ENCODE data around the gene GPR173. TPM values are rescaled to one million over a fixed set of nuclear protein-coding genes. Genes with fewer than 3 reads are reported as not detected.

Gene GPR173
- total and polyA plus RNA-seq, 9 of the 15 experiments (the other 6 are each of a cell fraction or from before 2014, with no cell fraction given), result 0.01 TPM; not detected in 8

DNA sequence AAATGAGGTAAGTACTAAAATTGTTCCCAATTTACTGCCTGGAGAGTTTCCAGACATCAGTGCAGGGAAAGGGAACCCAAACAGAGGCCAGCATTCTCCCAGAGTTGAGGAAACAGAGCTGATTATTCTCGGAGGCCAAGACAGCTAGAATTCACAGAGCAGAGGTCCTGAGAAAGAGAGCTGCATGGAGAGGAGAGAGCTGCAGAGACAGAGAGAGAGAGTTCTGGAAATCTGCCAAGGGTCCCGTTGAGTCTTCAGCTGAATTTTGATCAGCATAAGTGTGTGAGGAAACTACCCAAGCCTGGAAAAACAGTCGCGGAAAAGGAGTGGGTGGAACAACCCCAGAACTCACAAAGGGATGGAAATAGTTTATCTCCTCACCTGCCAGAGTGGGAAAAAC lies 43.8 kb upstream of the GPR173 start:
- H3K36me3 ChIP-seq (ENCODE audit: control insufficient read depth, insufficient read depth, low read length), result no peaks in the 10 kb centered on the region
- no peak overlapping the region for H2AFZ ChIP-seq (ENCODE audit: low read depth, low read length)
- DNase-seq (ENCODE audit: extremely low read depth in 1 of 4, low spot score in 3 of 4) (no peak), ATAC-seq (no peak), FAIRE-seq (no peak)
- no TSS peak for BruUV-seq (replicated peaks)
- no peaks in the 10 kb centered on the region for H3K79me2 ChIP-seq (ENCODE audit: control insufficient read depth, insufficient read depth, low read length)
- no peak overlapping the region for H3K27ac ChIP-seq (ENCODE audit: extremely low read depth, low read depth, low read length)
- no peak overlapping the region for H3K4me2 ChIP-seq (ENCODE audit: insufficient read depth, low read length)
- H3K9me1 ChIP-seq (ENCODE audit: control insufficient read depth, insufficient read depth, low read length), result no peaks in the 10 kb centered on the region
- intact Hi-C loops (cut with micrococcal nuclease) (no loop called here), in situ Hi-C loops (cut with MboI) (no loop called here)
- no peak overlapping the region for H3K9ac ChIP-seq (ENCODE audit: insufficient read depth in 1 of 2, low read depth in 2 of 2, low read length in 2 of 2)
- WGBS (ENCODE audit: insufficient coverage, low coverage, missing lambda C conversion rate), result 0% methylated on average over 4 of the region's 4 CpGs
- POLR2A ChIA-PET, result no interaction called here
- H3K4me1 ChIP-seq (replicated peaks in 1 of 2; ENCODE audit: control insufficient read depth in 2 of 2, insufficient read depth in 2 of 2, low read length in 2 of 2), result no peaks in the 10 kb centered on the region
- TF ChIP-seq NFIC (IDR thresholded peaks at IDR 0.05), result 0 out of 2 replicates have a peak, but pooled peaks have one; percentile 30
- TF ChIP-seq NUFIP1 (IDR thresholded peaks at IDR 0.05; ENCODE audit: partially characterized antibody), result no peak
- no peaks in the 10 kb centered on the region; a peak in 1 of 5 replicates for H3K27me3 ChIP-seq (ENCODE audit: control insufficient read depth in 2 of 2, insufficient read depth in 2 of 2, low read length in 2 of 2)
- no peak overlapping the region for H3K4me3 ChIP-seq
- no peaks in the 10 kb centered on the region for H4K20me1 ChIP-seq (replicated peaks; ENCODE audit: control insufficient read depth, insufficient read depth, low read length)
- H3K9me3 ChIP-seq (replicated peaks; ENCODE audit: control insufficient read depth, insufficient read depth, low read depth, low read length), result no peaks in the 10 kb centered on the region
- CTCF ChIA-PET (ENCODE audit: low intra/inter-chr PET ratio), result no interaction called here

DNA sequence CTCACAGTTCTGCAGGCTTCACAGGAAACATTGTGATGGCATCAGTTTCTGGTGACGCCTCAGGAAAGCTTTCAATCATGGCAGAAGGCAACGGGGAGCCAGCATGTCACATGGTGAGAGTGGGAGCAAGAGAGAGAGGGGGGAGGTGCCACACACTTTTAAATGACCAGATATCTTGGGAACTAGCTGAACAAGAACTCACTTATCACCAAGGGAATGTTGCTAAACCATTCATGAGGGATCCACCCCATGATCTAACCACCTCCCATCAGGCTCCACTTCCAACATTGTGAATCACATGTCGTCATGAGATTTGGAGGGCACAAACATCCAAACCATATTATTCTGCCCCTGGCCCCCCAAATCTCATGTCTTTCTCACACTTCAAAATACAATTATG lies 43.3 kb upstream of the GPR173 start:
- no peak overlapping the region for H3K4me3 ChIP-seq
- H3K9ac ChIP-seq (ENCODE audit: insufficient read depth in 1 of 2, low read depth in 2 of 2, low read length in 2 of 2), result no peak overlapping the region
- no peaks in the 10 kb centered on the region for H3K4me1 ChIP-seq (replicated peaks in 1 of 2; ENCODE audit: control insufficient read depth in 2 of 2, insufficient read depth in 2 of 2, low read length in 2 of 2)
- no peak for TF ChIP-seq CHD1 (IDR thresholded peaks at IDR 0.05; ENCODE audit: low read length)
- peak; percentile 85 for TF ChIP-seq ZNF766 (CRISPR knock-in tag; conservative IDR thresholded peaks at IDR 0.05)
- no peak for TF ChIP-seq ZMIZ1 (IDR thresholded peaks at IDR 0.05; ENCODE audit: low read depth in 2 of 2, low read length in 2 of 2)
- no peak for TF ChIP-seq CLOCK (CRISPR knock-in tag; IDR thresholded peaks at IDR 0.05; ENCODE audit: borderline replicate concordance)
- TF ChIP-seq SP1 (CRISPR knock-in tag; IDR thresholded peaks at IDR 0.05), result no peak
- no peak for TF ChIP-seq PHB2 (IDR thresholded peaks at IDR 0.05; ENCODE audit: low read depth)
- intact Hi-C loops (cut with micrococcal nuclease) (no loop called here), in situ Hi-C loops (cut with MboI) (no loop called here)
- DNase-seq (ENCODE audit: extremely low read depth in 1 of 4, low spot score in 3 of 4) (no peak), ATAC-seq (no peak), FAIRE-seq (no peak)
- H3K4me2 ChIP-seq (ENCODE audit: insufficient read depth, low read length), result no peak overlapping the region
- H3K27ac ChIP-seq (ENCODE audit: extremely low read depth, low read depth, low read length), result no peak overlapping the region
- H3K27me3 ChIP-seq (ENCODE audit: control insufficient read depth in 2 of 2, insufficient read depth in 2 of 2, low read length in 2 of 2), result no peaks in the 10 kb centered on the region; a peak in 1 of 5 replicates
- H3K36me3 ChIP-seq (ENCODE audit: control insufficient read depth, insufficient read depth, low read length), result no peaks in the 10 kb centered on the region
- H3K9me3 ChIP-seq (replicated peaks; ENCODE audit: control insufficient read depth, insufficient read depth, low read depth, low read length), result no peaks in the 10 kb centered on the region
- ChIA-PET POLR2A (no interaction called here), CTCF (ENCODE audit: low intra/inter-chr PET ratio) (no interaction called here)
- WGBS (ENCODE audit: insufficient coverage, low coverage, missing lambda C conversion rate), result 4% methylated on average over 3 of the region's 3 CpGs
- no peaks in the 10 kb centered on the region for H3K79me2 ChIP-seq (ENCODE audit: control insufficient read depth, insufficient read depth, low read length)
- no peak overlapping the region for H2AFZ ChIP-seq (ENCODE audit: low read depth, low read length)
- no peaks in the 10 kb centered on the region for H3K9me1 ChIP-seq (ENCODE audit: control insufficient read depth, insufficient read depth, low read length)
- BruUV-seq (replicated peaks), result no TSS peak
- H4K20me1 ChIP-seq (replicated peaks; ENCODE audit: control insufficient read depth, insufficient read depth, low read length), result no peaks in the 10 kb centered on the region

All from K562 (cell line).